ENCODE measurements around the gene SLC26A8.

The SLC26A8 gene

DNA sequence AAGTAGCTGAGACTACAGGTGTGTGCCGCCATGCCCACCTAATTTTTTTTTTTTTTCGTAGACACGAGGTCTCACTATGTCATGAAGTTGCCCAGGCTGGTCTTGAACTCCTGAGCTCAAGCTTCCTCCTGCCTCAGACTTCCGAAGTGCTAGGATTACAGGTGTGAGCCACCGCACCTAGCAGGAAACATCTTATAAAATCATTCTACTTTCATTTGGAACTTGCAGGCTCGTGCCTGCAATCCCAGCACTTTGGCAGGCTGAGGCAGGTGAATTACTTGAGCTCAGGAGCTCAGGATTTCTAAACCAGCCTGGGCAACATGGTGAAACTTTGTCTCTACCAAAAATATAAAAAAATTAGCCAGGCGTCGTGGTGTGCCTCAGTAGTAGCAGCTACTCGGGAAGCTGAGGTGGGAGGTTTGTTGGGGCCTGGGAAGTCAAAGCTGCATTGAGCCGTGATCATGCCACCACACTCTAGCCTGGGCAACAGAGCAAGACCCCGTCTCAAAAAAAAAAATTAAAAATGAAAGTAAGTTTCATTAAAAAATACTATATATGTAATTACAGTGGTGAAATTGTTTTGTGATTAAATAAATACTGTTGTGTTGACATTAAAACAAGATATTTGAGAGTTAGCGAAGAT lies 18.3 kb upstream of the SLC26A8 start:
- Histone ChIP-seq H3K27ac (ENCODE audit: low read depth, low read length) (no peak overlapping the region), H2BK120ac (ENCODE audit: insufficient read depth, low read length, poor library complexity) (no peak overlapping the region), H3K79me2 (ENCODE audit: control insufficient read depth, insufficient read depth, low read length, poor library complexity) (peaks cover 3% of the 10 kb centered on the region), H3K9ac (ENCODE audit: low read length) (no peak overlapping the region), H2AFZ (ENCODE audit: insufficient read depth, low read length, poor library complexity) (no peak overlapping the region), H3K18ac (ENCODE audit: low read length) (no peak overlapping the region), H2BK5ac (ENCODE audit: low read depth, low read length, poor library complexity) (no peak overlapping the region), H4K91ac (ENCODE audit: low read depth, low read length) (no peak overlapping the region), H3K4me2 (ENCODE audit: low read length) (no peak overlapping the region), H3K27me3 (ENCODE audit: insufficient read depth, low read length) (no peaks in the 10 kb centered on the region), H3K23ac (ENCODE audit: low read length) (no peak overlapping the region), H3K9me3 (ENCODE audit: insufficient read depth, low read depth, low read length) (no peaks in the 10 kb centered on the region), H3K4me1 (ENCODE audit: control insufficient read depth in 1 of 2, insufficient read depth in 2 of 2, low read length in 2 of 2) (peaks cover 0 to under 1% of the 10 kb centered on the region in 2 experiments), H3K36me3 (ENCODE audit: control insufficient read depth in 1 of 2, insufficient read depth in 2 of 2, low read length in 2 of 2) (peaks cover 0 to 2% of the 10 kb centered on the region in 2 experiments), H2BK12ac (ENCODE audit: low read length) (no peak overlapping the region), H3K14ac (ENCODE audit: low read length) (no peak overlapping the region), H3K4me3 (ENCODE audit: low read depth, low read length) (no peak overlapping the region), H2AK5ac (ENCODE audit: low read length) (no peak overlapping the region), H4K8ac (ENCODE audit: low read depth, low read length) (no peak overlapping the region), H4K12ac (ENCODE audit: low read depth, low read length) (no peak overlapping the region), H3K79me1 (ENCODE audit: low read length) (no peaks in the 10 kb centered on the region), H3K4ac (ENCODE audit: low read depth, low read length) (peak overlapping the region; percentile 49)
- DNase-seq = no peak
- no CpG with 5 or more reads among the region's 12 CpGs for WGBS (ENCODE audit: extremely low coverage, insufficient coverage, insufficient read length)

- H3K27ac ChIP-seq (ENCODE audit: low read depth, low read length) = no peak overlapping the region
- peaks cover 0 to 2% of the 10 kb centered on the region in 2 experiments for H3K4me1 ChIP-seq (ENCODE audit: control insufficient read depth in 1 of 2, insufficient read depth in 2 of 2, low read length in 2 of 2)
- no peaks in the 10 kb centered on the region for H3K36me3 ChIP-seq (ENCODE audit: control insufficient read depth in 1 of 2, insufficient read depth in 2 of 2, low read length in 2 of 2)
- no peak overlapping the region for H2BK120ac ChIP-seq (ENCODE audit: insufficient read depth, low read length, poor library complexity)
- no peak overlapping the region for H3K4me2 ChIP-seq (ENCODE audit: low read length)
- H4K12ac ChIP-seq (ENCODE audit: low read depth, low read length) = no peak overlapping the region
- no peak overlapping the region for H4K8ac ChIP-seq (ENCODE audit: low read depth, low read length)
- no peaks in the 10 kb centered on the region for H3K79me1 ChIP-seq (ENCODE audit: low read length)
- H3K23ac ChIP-seq (ENCODE audit: low read length) = no peak overlapping the region
- DNase-seq = no peak
- H3K9me3 ChIP-seq (ENCODE audit: insufficient read depth, low read depth, low read length) = no peaks in the 10 kb centered on the region
- H3K18ac ChIP-seq (ENCODE audit: low read length) = no peak overlapping the region
- no peak overlapping the region for H3K14ac ChIP-seq (ENCODE audit: low read length)
- no peak overlapping the region for H2BK12ac ChIP-seq (ENCODE audit: low read length)
- no peaks in the 10 kb centered on the region for H3K27me3 ChIP-seq (ENCODE audit: insufficient read depth, low read length)
- no peak overlapping the region for H3K9ac ChIP-seq (ENCODE audit: low read length)
- no peak overlapping the region for H3K4me3 ChIP-seq (ENCODE audit: low read depth, low read length)
- no peaks in the 10 kb centered on the region for H3K79me2 ChIP-seq (ENCODE audit: control insufficient read depth, insufficient read depth, low read length, poor library complexity)
- H2AK5ac ChIP-seq (ENCODE audit: low read length) = no peak overlapping the region
- no peak overlapping the region for H2BK5ac ChIP-seq (ENCODE audit: low read depth, low read length, poor library complexity)
- H2AFZ ChIP-seq (ENCODE audit: insufficient read depth, low read length, poor library complexity) = no peak overlapping the region
- no peak overlapping the region for H4K91ac ChIP-seq (ENCODE audit: low read depth, low read length)
- H3K4ac ChIP-seq (ENCODE audit: low read depth, low read length) = no peak overlapping the region
Measured at GRCh38 chr6:36040958-36041357, 16.5 kb upstream of the SLC26A8 start.

DNA sequence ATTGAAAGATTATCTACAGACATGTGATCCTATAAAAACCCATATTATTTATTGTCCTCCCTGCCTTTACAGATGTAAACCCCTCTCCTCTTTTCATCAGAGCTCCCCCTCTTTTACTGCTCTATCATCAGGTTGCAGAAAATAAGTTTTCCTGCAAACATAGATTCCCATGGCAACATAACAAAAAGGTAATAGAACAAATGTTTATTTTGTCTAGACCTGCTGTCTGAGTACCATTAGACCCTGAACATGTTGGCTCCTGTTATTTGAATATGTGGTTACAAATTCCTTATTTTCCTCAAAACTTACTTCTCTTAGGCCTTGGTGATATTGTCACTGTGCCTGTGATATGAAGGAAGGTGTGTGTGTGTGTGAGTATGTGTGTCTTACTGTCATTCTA lies 14.7 kb upstream of the SLC26A8 start:
- no peaks in the 10 kb centered on the region for H3K79me1 ChIP-seq (ENCODE audit: low read length)
- H3K18ac ChIP-seq (ENCODE audit: low read length) = no peak overlapping the region
- peaks cover 0 to 2% of the 10 kb centered on the region in 2 experiments for H3K4me1 ChIP-seq (ENCODE audit: control insufficient read depth in 1 of 2, insufficient read depth in 2 of 2, low read length in 2 of 2)
- no peak overlapping the region for H3K23ac ChIP-seq (ENCODE audit: low read length)
- no peak overlapping the region for H2BK5ac ChIP-seq (ENCODE audit: low read depth, low read length, poor library complexity)
- H4K12ac ChIP-seq (ENCODE audit: low read depth, low read length) = no peak overlapping the region
- H3K27ac ChIP-seq (ENCODE audit: low read depth, low read length) = no peak overlapping the region
- no peaks in the 10 kb centered on the region for H3K9me3 ChIP-seq (ENCODE audit: insufficient read depth, low read depth, low read length)
- no peak overlapping the region for H3K4me3 ChIP-seq (ENCODE audit: low read depth, low read length)
- H3K14ac ChIP-seq (ENCODE audit: low read length) = no peak overlapping the region
- no peaks in the 10 kb centered on the region for H3K36me3 ChIP-seq (ENCODE audit: control insufficient read depth in 1 of 2, insufficient read depth in 2 of 2, low read length in 2 of 2)
- H3K4ac ChIP-seq (ENCODE audit: low read depth, low read length) = no peak overlapping the region
- H3K4me2 ChIP-seq (ENCODE audit: low read length) = no peak overlapping the region
- H3K79me2 ChIP-seq (ENCODE audit: control insufficient read depth, insufficient read depth, low read length, poor library complexity) = no peaks in the 10 kb centered on the region
- no peak overlapping the region for H4K91ac ChIP-seq (ENCODE audit: low read depth, low read length)
- H4K8ac ChIP-seq (ENCODE audit: low read depth, low read length) = no peak overlapping the region
- H2AFZ ChIP-seq (ENCODE audit: insufficient read depth, low read length, poor library complexity) = no peak overlapping the region
- DNase-seq = no peak
- no peaks in the 10 kb centered on the region for H3K27me3 ChIP-seq (ENCODE audit: insufficient read depth, low read length)
- no peak overlapping the region for H3K9ac ChIP-seq (ENCODE audit: low read length)
- no peak overlapping the region for H2AK5ac ChIP-seq (ENCODE audit: low read length)
- no peak overlapping the region for H2BK120ac ChIP-seq (ENCODE audit: insufficient read depth, low read length, poor library complexity)
- no peak overlapping the region for H2BK12ac ChIP-seq (ENCODE audit: low read length)

- Histone ChIP-seq H2BK120ac (ENCODE audit: insufficient read depth, low read length, poor library complexity) (no peak overlapping the region), H4K12ac (ENCODE audit: low read depth, low read length) (no peak overlapping the region), H2AK5ac (ENCODE audit: low read length) (no peak overlapping the region), H4K91ac (ENCODE audit: low read depth, low read length) (no peak overlapping the region), H3K23ac (ENCODE audit: low read length) (no peak overlapping the region), H3K9ac (ENCODE audit: low read length) (no peak overlapping the region), H3K79me2 (ENCODE audit: control insufficient read depth, insufficient read depth, low read length, poor library complexity) (peaks cover 1% of the 10 kb centered on the region), H2BK5ac (ENCODE audit: low read depth, low read length, poor library complexity) (no peak overlapping the region), H3K18ac (ENCODE audit: low read length) (no peak overlapping the region), H3K4me2 (ENCODE audit: low read length) (no peak overlapping the region), H3K27me3 (ENCODE audit: insufficient read depth, low read length) (no peaks in the 10 kb centered on the region), H4K8ac (ENCODE audit: low read depth, low read length) (no peak overlapping the region), H3K14ac (ENCODE audit: low read length) (no peak overlapping the region), H3K4me3 (ENCODE audit: low read depth, low read length) (no peak overlapping the region), H3K36me3 (ENCODE audit: control insufficient read depth in 1 of 2, insufficient read depth in 2 of 2, low read length in 2 of 2) (no peaks in the 10 kb centered on the region), H2AFZ (ENCODE audit: insufficient read depth, low read length, poor library complexity) (no peak overlapping the region), H3K79me1 (ENCODE audit: low read length) (no peaks in the 10 kb centered on the region), H2BK12ac (ENCODE audit: low read length) (no peak overlapping the region), H3K4me1 (ENCODE audit: control insufficient read depth in 1 of 2, insufficient read depth in 2 of 2, low read length in 2 of 2) (peaks cover 0 to 4% of the 10 kb centered on the region in 2 experiments), H3K9me3 (ENCODE audit: insufficient read depth, low read depth, low read length) (no peaks in the 10 kb centered on the region), H3K27ac (ENCODE audit: low read depth, low read length) (no peak overlapping the region), H3K4ac (ENCODE audit: low read depth, low read length) (peak overlapping the region; percentile 58)
- DNase-seq = no peak
- WGBS (ENCODE audit: extremely low coverage, insufficient coverage, insufficient read length) = no CpG with 5 or more reads among the region's 4 CpGs
Measured at GRCh38 chr6:36038120-36038876, 13.9 kb upstream of the SLC26A8 start.

All from trophoblast cell (in vitro differentiated cells and primary cell).